GM12891 (cell line): ENCODE results near the gene ATG16L2.
A peak's percentile ranks its signal among the peaks of the same experiment; 100 is the strongest.

Experiments used
- DNase-seq: peaks from one replicate; pipeline ENCODE4 v3.0.0; 2011; ENCODE audit warnings: low spot score; ENCODE audit not compliant: insufficient read length
- FAIRE-seq: peaks from 2 replicates; lab custom pipeline; 2011; peaks lifted over from hg19 to GRCh38; lab: Jason Lieb, UNC
- PAX5 ChIP-seq: IDR thresholded peaks from 2 replicates; pipeline ENCODE4 v1.6.1; 2011; ENCODE audit warnings: low read length, moderate library complexity, mild to moderate bottlenecking; ENCODE audit not compliant: insufficient read depth, severe bottlenecking
- POLR2A ChIP-seq: IDR thresholded peaks from 2 replicates; pipeline ENCODE4 v1.6.1; 2011; ENCODE audit warnings: low read depth, low read length, control low read depth
- POLR2AphosphoS5 ChIP-seq: IDR thresholded peaks from 2 replicates; pipeline ENCODE4 v1.6.1; 2011; ENCODE audit warnings: low read depth, low read length, control low read depth
- POU2F2 ChIP-seq: IDR thresholded peaks from 2 replicates; pipeline ENCODE4 v1.6.1; 2011; ENCODE audit warnings: low read depth, mild to moderate bottlenecking, control low read depth, low read length, moderate library complexity
- SPI1 ChIP-seq: IDR thresholded peaks from 2 replicates; pipeline ENCODE4 v1.6.1; 2011; ENCODE audit warnings: low read depth, low read length, control low read depth
- TAF1 ChIP-seq: IDR thresholded peaks from 2 replicates; pipeline ENCODE4 v1.6.1; 2011; ENCODE audit warnings: low read depth, low read length, control low read depth

The ATG16L2 gene

DNA sequence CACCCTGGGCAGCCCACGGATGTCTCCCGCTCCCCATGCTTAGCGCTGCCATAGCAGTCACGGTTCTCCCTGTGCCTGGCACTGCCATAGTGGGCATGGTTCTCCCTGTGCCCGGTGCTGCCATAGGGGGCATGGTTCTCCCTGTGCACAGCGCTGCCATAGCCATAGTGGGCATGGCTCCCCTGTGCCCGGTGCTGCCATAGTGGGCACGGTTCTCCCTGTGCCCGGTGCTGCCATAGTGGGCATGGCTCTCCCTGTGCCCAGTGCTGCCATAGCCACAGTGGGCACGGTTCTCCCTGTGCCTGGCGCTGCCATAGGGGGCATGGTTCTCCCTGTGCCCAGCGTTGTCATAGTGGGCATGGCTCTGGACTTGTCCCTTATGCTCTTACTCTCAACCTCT is 42.2 kb upstream of the ATG16L2 start:
- TF ChIP-seq POLR2A (no peak), POU2F2 (no peak), SPI1 (no peak), PAX5 (no peak), POLR2AphosphoS5 (no peak), TAF1 (no peak)
- FAIRE-seq (no peak), DNase-seq (no peak)

DNA sequence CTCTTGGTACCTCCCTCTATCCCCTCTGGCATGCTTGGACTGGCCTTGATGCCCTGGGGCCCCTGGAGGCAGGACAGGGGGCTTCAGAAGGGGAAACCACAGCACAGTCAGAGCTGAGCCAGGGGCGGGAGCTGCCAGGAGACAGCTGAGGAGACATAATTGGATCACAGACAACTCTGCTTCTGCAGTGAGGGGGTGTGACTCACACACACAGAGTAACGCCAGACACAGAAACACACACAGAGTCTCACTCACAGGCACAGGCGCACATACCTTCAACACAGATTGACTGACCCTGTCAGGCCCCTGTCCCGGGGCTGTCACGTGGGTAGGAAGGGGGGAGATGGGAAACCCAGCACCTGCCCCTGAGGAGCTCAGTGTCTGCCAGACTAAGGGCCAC is 40.9 kb upstream of the ATG16L2 start:
- no peak for DNase-seq
- no peak for TF ChIP-seq TAF1
- no peak for TF ChIP-seq PAX5
- TF ChIP-seq POLR2AphosphoS5: no peak
- TF ChIP-seq SPI1: no peak
- no peak for TF ChIP-seq POU2F2
- TF ChIP-seq POLR2A: no peak
- no peak for FAIRE-seq

DNA sequence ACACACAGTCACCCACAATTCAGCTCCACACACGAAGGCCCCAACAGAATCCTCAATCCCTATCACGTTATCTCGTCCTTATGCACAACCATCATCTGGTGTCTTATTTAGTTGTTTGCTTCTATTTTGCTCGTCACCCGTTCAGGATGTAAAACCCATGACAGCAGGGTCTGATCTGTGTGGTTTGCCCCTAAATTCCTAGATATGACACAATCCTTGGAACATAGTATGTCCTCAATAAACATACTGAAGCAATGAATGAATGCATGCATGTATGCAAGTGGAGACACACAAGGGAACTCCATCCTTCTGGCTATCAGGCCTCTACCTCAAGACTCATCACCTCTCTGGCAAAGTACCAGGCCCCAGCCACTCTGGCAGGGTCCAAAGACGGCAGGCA is 40.5 kb upstream of the ATG16L2 start:
- DNase-seq: no peak
- TF ChIP-seq TAF1 (no peak), POLR2AphosphoS5 (no peak), POLR2A (no peak), SPI1 (no peak), PAX5 (no peak), POU2F2 (no peak)
- FAIRE-seq: no peak

DNA sequence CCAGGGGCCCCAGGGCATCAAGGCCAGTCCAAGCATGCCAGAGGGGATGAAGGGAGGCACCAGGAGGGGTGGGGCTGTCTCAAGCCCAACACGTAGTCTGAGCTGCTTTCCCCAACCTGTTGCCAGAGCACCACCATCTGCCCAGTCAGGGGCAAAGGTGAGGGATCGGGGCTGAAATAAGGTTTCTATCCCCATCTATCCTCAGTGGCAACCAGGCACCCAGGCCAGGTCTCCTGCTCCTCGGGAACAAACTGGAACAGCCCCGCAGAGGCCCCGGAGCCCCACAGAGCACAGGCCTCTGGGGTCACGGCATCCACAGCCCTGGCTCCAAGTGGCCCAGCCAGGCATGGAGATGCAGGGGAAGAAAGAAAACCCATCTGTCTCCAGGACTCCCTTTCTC is 39.7 kb upstream of the ATG16L2 start:
- TF ChIP-seq POLR2AphosphoS5 (no peak), SPI1 (no peak), POLR2A (no peak), POU2F2 (no peak), PAX5 (no peak), TAF1 (no peak)
- FAIRE-seq (no peak), DNase-seq (no peak)

DNA sequence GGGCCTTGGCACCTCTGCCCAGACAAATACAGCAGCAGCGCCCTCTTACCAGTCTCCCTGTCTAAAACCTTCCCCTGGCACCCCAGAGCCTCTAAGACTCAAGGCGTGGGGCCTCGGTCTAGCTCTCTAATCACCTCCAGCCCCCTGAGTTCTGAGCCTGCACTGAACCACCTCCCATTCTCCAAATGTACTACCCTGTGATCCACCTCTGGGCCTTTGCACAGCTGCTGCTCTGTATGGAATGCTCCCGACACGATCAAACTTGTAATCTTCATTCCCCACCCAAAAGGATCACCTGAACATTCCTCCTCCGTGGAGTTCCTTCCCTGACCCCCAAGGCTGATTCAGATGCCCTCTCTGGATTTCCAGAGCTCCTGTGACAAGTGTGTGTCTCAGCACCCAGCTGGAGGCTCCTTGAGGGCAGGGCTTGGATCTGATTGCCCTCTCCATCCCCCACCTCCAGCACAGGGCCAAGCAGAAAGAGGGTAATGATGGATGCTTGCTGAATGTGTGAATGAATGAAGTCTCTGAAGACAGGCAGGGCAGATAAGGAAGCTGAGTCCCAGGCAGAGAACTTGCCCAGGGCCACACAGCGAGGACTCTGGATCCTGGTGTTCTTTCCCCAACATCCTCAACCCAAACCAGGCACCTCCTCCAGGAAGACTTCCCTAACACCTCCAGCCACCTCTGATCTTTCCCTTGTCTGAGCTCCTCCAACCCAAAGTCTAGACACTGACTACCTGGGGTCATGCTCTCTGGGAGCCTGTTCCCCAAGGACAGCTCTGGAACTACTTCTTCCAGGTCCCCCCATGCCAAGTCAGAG is 38.7 kb upstream of the ATG16L2 start:
- FAIRE-seq (peak; percentile 31), DNase-seq (no peak)
- TF ChIP-seq POLR2A (no peak), SPI1 (no peak), TAF1 (no peak), POLR2AphosphoS5 (no peak), POU2F2 (no peak), PAX5 (no peak)

DNA sequence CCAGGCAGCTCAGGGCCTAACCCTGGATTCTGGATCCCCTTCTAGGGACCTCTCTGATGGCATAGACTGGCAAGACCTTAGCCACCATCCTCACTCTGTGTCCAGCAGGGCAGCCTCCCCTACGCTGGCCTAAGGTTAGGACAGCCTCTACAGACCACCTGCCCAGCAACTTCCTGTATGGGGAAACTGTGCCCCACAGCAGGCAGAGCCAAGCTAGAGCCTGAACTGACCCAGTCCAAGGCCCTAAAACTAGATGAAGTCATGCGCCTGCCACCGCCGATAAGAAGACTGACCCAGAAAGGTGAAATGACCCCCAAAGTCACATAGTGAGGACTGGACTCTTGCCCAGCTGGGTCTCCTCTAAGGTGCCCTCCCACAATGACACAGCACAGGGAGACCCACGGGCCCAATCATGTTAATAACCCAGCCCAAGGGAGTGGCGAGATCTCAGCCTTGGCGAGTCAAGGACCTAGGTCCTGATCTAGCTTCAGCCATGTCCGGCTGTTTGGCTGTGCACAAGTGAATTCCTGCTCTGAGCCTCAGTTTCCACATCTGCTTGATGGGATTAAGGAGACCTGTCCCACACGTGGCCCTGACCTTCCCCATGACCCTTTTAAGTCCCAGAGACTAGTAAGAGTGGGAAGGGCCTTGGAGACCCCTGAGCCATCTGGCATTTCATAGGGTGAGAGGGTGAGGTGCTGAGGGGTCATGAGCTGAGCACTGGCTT is 37.9 kb upstream of the ATG16L2 start:
- DNase-seq (no peak), FAIRE-seq (no peak)
- no peak for TF ChIP-seq POLR2A
- no peak for TF ChIP-seq SPI1
- TF ChIP-seq TAF1: no peak
- TF ChIP-seq POU2F2: no peak
- TF ChIP-seq PAX5: no peak
- no peak for TF ChIP-seq POLR2AphosphoS5

DNA sequence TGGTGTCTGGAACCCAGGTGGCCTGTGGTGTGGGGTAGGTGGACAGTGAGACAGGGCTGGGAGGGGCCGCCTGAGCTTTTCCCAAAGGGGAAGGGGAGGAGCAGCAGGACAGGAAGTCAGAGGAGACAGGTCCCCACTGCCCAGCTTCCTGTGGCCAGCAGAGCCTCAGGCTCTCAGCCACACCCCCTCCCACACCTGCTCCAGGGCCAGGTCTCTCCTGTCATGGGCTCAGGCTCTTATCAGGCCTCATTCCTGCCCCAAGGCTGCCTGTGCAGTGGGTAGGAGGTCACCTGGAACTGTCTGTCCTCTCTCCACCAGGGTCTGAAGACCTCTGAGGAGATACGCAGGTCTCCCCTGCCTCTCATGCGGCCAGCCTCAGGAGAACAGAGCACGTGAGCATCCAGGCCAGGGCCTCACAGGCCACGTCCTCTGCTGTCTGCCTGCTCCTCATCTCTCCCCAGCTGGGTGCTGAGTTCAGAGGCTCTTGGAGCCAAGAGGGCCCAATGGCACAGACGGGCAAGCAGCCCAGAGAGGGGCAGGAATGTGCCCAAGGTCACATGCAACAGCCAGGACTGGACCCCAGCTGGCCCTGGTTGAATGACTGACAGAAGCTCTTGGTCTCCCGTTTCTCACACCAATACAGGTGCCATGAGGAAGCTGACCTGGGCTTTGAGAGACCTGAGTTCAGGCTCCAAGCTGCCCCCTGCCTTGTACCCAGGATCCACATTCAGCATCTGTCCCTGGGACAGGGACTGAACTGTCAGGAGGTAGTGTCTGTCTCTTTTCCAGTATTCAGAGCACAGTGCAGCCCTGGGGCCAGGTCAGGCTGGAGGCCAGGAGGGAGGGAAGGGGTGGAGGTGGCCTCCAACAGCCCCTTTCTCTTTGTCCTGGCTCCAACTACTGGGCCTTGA is 37.1 kb upstream of the ATG16L2 start:
- DNase-seq: no peak
- FAIRE-seq: no peak
- TF ChIP-seq SPI1 (no peak), TAF1 (no peak), PAX5 (no peak), POLR2A (no peak), POU2F2 (no peak), POLR2AphosphoS5 (no peak)

DNA sequence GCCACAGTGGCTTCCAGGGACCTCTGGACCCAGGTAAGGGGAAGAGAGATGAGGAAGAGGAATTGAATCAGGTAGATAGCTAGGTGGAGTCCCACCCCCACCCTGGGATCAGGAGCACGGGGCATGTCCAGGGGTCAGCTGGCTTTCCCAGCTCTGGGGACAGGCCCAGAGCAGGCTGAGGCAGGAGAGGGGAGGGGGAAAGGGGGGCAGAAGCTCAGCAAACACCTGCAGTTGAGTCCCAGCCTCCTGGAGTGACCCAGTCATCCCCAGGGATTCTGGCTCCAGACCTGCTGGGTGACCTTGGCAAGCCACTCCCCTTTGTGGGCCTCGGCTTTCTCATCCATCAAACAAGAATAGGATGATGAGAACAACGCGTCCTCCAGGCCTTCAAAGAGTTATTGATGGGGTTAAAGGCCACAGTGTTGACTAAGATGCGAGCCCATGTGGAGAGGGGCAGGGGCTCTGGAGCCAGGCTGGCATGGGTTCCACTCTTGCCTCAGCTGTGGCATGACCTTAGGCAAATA is 36.4 kb upstream of the ATG16L2 start:
- TF ChIP-seq POU2F2: no peak
- no peak for TF ChIP-seq TAF1
- TF ChIP-seq SPI1: no peak
- TF ChIP-seq PAX5: no peak
- no peak for TF ChIP-seq POLR2AphosphoS5
- no peak for TF ChIP-seq POLR2A
- no peak for DNase-seq
- no peak for FAIRE-seq

DNA sequence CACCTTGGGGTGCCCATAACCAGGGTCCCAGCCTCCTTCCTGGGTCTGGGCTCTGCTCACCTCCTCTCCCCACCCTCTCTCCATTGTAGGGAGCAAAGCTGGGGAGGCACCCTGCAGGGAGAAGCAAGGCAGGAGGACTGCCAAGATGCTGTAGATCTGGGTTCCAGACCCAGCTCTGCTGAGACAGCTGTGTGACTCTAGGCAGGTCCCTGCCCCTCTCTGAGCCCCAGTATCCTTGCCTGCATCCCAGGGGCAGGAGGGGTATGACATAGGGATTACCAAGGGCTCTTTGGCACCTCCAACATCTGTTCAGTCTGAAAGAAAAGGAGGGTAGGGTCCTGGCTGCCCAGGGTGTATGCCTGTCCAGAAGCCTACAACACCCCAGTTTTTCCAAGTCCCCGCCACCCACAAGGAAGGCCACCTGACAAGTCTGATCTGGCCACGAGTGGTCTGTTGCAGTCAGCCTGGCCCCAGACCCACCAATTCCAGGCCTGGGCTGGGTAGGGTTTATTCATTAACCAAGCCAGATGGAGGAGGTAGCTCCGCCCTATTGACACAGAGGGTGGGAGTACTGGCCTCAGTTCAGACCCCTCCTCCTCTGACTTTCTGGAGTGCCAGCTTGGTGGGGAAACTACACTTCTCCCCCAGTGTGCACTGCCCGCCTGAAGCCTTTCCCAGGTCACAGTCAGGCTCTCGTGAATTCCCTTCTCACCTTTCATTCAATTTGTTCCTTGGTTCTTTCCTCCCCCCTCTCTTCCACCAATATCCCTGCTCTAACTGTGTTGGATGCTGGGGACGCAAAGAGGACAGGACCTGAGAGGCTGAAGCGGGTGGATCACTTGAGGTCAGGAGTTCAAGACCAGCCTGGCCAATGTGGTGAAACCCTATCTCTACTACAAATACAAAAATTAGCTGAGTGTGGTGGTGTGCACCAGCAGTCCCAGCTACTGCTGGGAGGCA is 35.4 kb upstream of the ATG16L2 start:
- FAIRE-seq: no peak
- no peak for TF ChIP-seq POLR2A
- no peak for TF ChIP-seq POLR2AphosphoS5
- TF ChIP-seq TAF1: no peak
- no peak for TF ChIP-seq POU2F2
- TF ChIP-seq PAX5: no peak
- TF ChIP-seq SPI1: no peak
- DNase-seq: no peak
